IMR-90 (cell line): ENCODE measurements around the gene ZNF274. TPM values are rescaled to one million over a fixed set of nuclear protein-coding genes. Genes with fewer than 3 reads are reported as not detected.

Experiments used
- ATAC-seq: fragments of 200-7000 bp; cut with Tn5 transposase; 2 replicates; pipeline ENCODE4 v1.9.1; 2020; ENCODE audit warnings: low read depth, mild to moderate bottlenecking, moderate library complexity
- BruUV-seq: library from RNA; stranded (reverse); fragments of 400-500 nt; replicated peaks from 2 replicates; lab custom pipeline; 2021; lab: Mats Ljungman, UMichigan
- CTCF ChIA-PET: fragments of 300-600 bp; formaldehyde crosslinking; extraction: SDS; loops from one replicate; lab custom pipeline; 2021; ENCODE audit warnings: antibody characterized with exemption; lab: Yijun Ruan, JAX
- POLR2A ChIA-PET: fragments of 300-600 bp; sonication (Branson Sonifier 250); formaldehyde crosslinking; loops from one replicate; lab custom pipeline; 2022; ENCODE audit warnings: antibody characterized with exemption; ENCODE audit not compliant: unreplicated experiment; lab: Charles Lee
- DNase-seq: peaks from one replicate; pipeline ENCODE4 v3.0.0; 2013
- H2AFZ ChIP-seq: replicated peaks from 2 replicates; pipeline ENCODE3; 2013; ENCODE audit warnings: low read length, mild to moderate bottlenecking; ENCODE audit not compliant: poor library complexity
- H2AK5ac ChIP-seq: 2 replicates; pipeline ENCODE4 v1.6.1; 2013; ENCODE audit warnings: low read depth, low read length, inconsistent platforms
- H2AK9ac ChIP-seq: replicated peaks from 2 replicates; pipeline ENCODE3; 2013; ENCODE audit warnings: mild to moderate bottlenecking, low read depth, low read length, moderate library complexity; ENCODE audit not compliant: poor library complexity
- H2BK120ac ChIP-seq: 2 replicates; pipeline ENCODE4 v1.6.1; 2013; ENCODE audit warnings: low read depth, low read length, inconsistent platforms
- H2BK15ac ChIP-seq: 3 replicates; pipeline ENCODE4 v1.6.1; 2013; ENCODE audit warnings: low read depth, low read length, inconsistent platforms
- H2BK20ac ChIP-seq: 2 replicates; pipeline ENCODE4 v1.6.1; 2013; ENCODE audit warnings: low read depth, mild to moderate bottlenecking, inconsistent platforms, low read length, moderate library complexity
- H2BK5ac ChIP-seq: 2 replicates; pipeline ENCODE4 v1.6.1; 2013; ENCODE audit warnings: mild to moderate bottlenecking, low read depth, low read length, inconsistent platforms; ENCODE audit not compliant: poor library complexity, severe bottlenecking
- H3K14ac ChIP-seq: replicated peaks from 2 replicates; pipeline ENCODE4 v1.6.1; 2013; ENCODE audit warnings: low read depth, low read length, inconsistent platforms
- H3K18ac ChIP-seq: 2 replicates; pipeline ENCODE4 v1.6.1; 2013; ENCODE audit warnings: low read depth, low read length, control low read depth
- H3K23ac ChIP-seq: 2 replicates; pipeline ENCODE4 v1.6.1; 2013; ENCODE audit warnings: low read depth, low read length, inconsistent platforms
- H3K27ac ChIP-seq: 2 replicates; pipeline ENCODE4 v1.5.1; 2013; ENCODE audit warnings: mild to moderate bottlenecking, control low read depth, low read length; ENCODE audit not compliant: insufficient read depth
- H3K27me3 ChIP-seq: 2 replicates; pipeline ENCODE4 v1.6.1; 2013; ENCODE audit warnings: low read length; ENCODE audit not compliant: control insufficient read depth, insufficient read depth
- H3K36me3 ChIP-seq: 2 replicates; pipeline ENCODE4 v1.6.1; 2013; ENCODE audit warnings: low read length, mixed read lengths; ENCODE audit not compliant: control insufficient read depth, insufficient read depth
- H3K4ac ChIP-seq: 2 replicates; pipeline ENCODE4 v1.6.1; 2013; ENCODE audit warnings: low read depth, low read length, inconsistent platforms
- H3K4me1 ChIP-seq: 2 replicates; pipeline ENCODE4 v1.6.1; 2013; ENCODE audit warnings: low read length, mixed read lengths; ENCODE audit not compliant: control insufficient read depth, insufficient read depth
- H3K4me2 ChIP-seq: 2 replicates; pipeline ENCODE4 v1.6.1; 2013; ENCODE audit warnings: low read depth, mild to moderate bottlenecking, control low read depth, low read length, moderate library complexity
- H3K4me3 ChIP-seq: 2 replicates; pipeline ENCODE4 v1.5.1; 2013; ENCODE audit warnings: low read depth, mild to moderate bottlenecking, control low read depth, low read length, moderate library complexity; ENCODE audit not compliant: insufficient read depth
- H3K56ac ChIP-seq: 2 replicates; pipeline ENCODE4 v1.6.1; 2013; ENCODE audit warnings: low read length, inconsistent platforms; ENCODE audit not compliant: insufficient read depth; ENCODE audit errors: extremely low read depth
- H3K79me1 ChIP-seq, 2 experiments: 2 replicates each; pipeline ENCODE4 v1.6.1; 2013; ENCODE audit warnings: low read length in 2 of 2, inconsistent platforms in 1 of 2, low read depth in 1 of 2
- H3K9ac ChIP-seq: 2 replicates; pipeline ENCODE4 v1.6.1; 2013; ENCODE audit warnings: low read depth, low read length, control low read depth
- H3K9me1 ChIP-seq: 2 replicates; pipeline ENCODE4 v1.6.1; 2013; ENCODE audit warnings: low read length, inconsistent platforms; ENCODE audit not compliant: insufficient read depth
- H3K9me3 ChIP-seq: 2 replicates; pipeline ENCODE4 v1.6.1; 2013; ENCODE audit warnings: low read length; ENCODE audit not compliant: control insufficient read depth, insufficient read depth
- H4K20me1 ChIP-seq: 2 replicates; pipeline ENCODE4 v1.6.1; 2013; ENCODE audit warnings: low read length, inconsistent platforms; ENCODE audit not compliant: insufficient read depth
- H4K5ac ChIP-seq: 2 replicates; pipeline ENCODE4 v1.6.1; 2013; ENCODE audit warnings: mild to moderate bottlenecking, low read depth, low read length, control low read depth
- H4K8ac ChIP-seq, 2 experiments: 2 replicates each; pipeline ENCODE4 v1.6.1; 2013; ENCODE audit warnings: low read depth in 2 of 2, low read length in 2 of 2, control low read depth in 1 of 2, inconsistent platforms in 1 of 2
- H4K91ac ChIP-seq: 2 replicates; pipeline ENCODE4 v1.6.1; 2013; ENCODE audit warnings: low read depth, low read length, inconsistent platforms; ENCODE audit not compliant: insufficient read depth
- BHLHE40 ChIP-seq: fragments of 150-350 bp; IDR thresholded peaks from 2 replicates; pipeline ENCODE4 v1.6.1; 2016; ENCODE audit warnings: mild to moderate bottlenecking, low read depth, low read length
- CEBPB ChIP-seq: IDR thresholded peaks from 2 replicates; pipeline ENCODE4 v1.6.1; 2012; ENCODE audit warnings: low read depth, low read length, improper control_type of control experiment
- CHD1 ChIP-seq: IDR thresholded peaks from 2 replicates; pipeline ENCODE4 v1.6.1; 2012; ENCODE audit warnings: low read depth, low read length, improper control_type of control experiment
- ELK1 ChIP-seq: fragments of 150-350 bp; IDR thresholded peaks from 2 replicates; pipeline ENCODE4 v1.6.1; 2016; ENCODE audit warnings: low read depth, mild to moderate bottlenecking, low read length, moderate library complexity, borderline replicate concordance
- FOS ChIP-seq: fragments of 150-350 bp; IDR thresholded peaks from 2 replicates; pipeline ENCODE4 v1.6.1; 2016; ENCODE audit warnings: low read depth, low read length
- MAFK ChIP-seq: IDR thresholded peaks from 2 replicates; pipeline ENCODE4 v1.6.1; 2012; ENCODE audit warnings: low read depth, low read length, improper control_type of control experiment
- MAZ ChIP-seq: IDR thresholded peaks from 2 replicates; pipeline ENCODE4 v1.6.1; 2012; ENCODE audit warnings: low read depth, mild to moderate bottlenecking, low read length, improper control_type of control experiment, moderate library complexity, borderline replicate concordance
- MXI1 ChIP-seq: IDR thresholded peaks from 2 replicates; pipeline ENCODE4 v1.6.1; 2012; ENCODE audit warnings: low read depth, mild to moderate bottlenecking, low read length, moderate library complexity, borderline replicate concordance
- NFE2L2 ChIP-seq: fragments of 150-350 bp; IDR thresholded peaks from 2 replicates; pipeline ENCODE4 v1.6.1; 2016; ENCODE audit warnings: low read depth, mild to moderate bottlenecking, low read length
- POLR2A ChIP-seq: IDR thresholded peaks from 2 replicates; pipeline ENCODE4 v1.6.1; 2012; ENCODE audit warnings: mild to moderate bottlenecking, low read depth, low read length
- RAD21 ChIP-seq: IDR thresholded peaks from 2 replicates; pipeline ENCODE4 v1.6.1; 2012; ENCODE audit warnings: low read length, improper control_type of control experiment
- RCOR1 ChIP-seq: IDR thresholded peaks from 2 replicates; pipeline ENCODE4 v1.6.1; 2012; ENCODE audit warnings: mild to moderate bottlenecking, low read length, improper control_type of control experiment; ENCODE audit not compliant: insufficient replicate concordance
- RFX5 ChIP-seq: IDR thresholded peaks from 2 replicates; pipeline ENCODE4 v1.8.0; 2012; ENCODE audit warnings: low read depth, mild to moderate bottlenecking, low read length, moderate library complexity
- SMC3 ChIP-seq: fragments of 150-350 bp; IDR thresholded peaks from 2 replicates; pipeline ENCODE4 v1.6.1; 2016; ENCODE audit warnings: low read depth, mild to moderate bottlenecking, antibody characterized with exemption, low read length, moderate library complexity
- USF2 ChIP-seq: fragments of 150-350 bp; IDR thresholded peaks from 2 replicates; pipeline ENCODE4 v1.6.1; 2017; ENCODE audit warnings: mild to moderate bottlenecking, antibody characterized with exemption, low read length, low read depth
- WGBS, 2 experiments: methylation state at CpG; one replicate each; pipeline versions ENCODE4 v1.1.5 to v1.1.7; 2013; ENCODE audit warnings: missing lambda C conversion rate in 2 of 2; ENCODE audit not compliant: insufficient read length in 1 of 2; ENCODE audit errors: extremely low coverage in 2 of 2; 5-methylcytosine and 5-hydroxymethylcytosine counted together
- dilution Hi-C: fragments of 300-500 bp; cut with HindIII; formaldehyde crosslinking; loops from one replicate; pipeline ENCODE4 v1.14.3; 2018; ENCODE audit warnings: low sequenced_read_pairs; ENCODE audit not compliant: unreplicated experiment
- in situ Hi-C: fragments of 300-500 bp; cut with MboI; formaldehyde crosslinking; loops from 3 replicates; pipeline ENCODE4 v1.14.3; 2019; ENCODE audit warnings: low sequenced_read_pairs, inconsistent platforms, mixed read lengths
- intact Hi-C: fragments of 100-400 bp; cut with micrococcal nuclease; formaldehyde crosslinking; loops from 2 replicates; pipeline ENCODE4 v1.10.0; 2022
- polyA plus RNA-seq, 3 experiments: library from polyadenylated mRNA; depleted of rRNA; stranded (reverse); fragments of >200 nt; gene quantifications; 2 replicates each; pipeline ENCODE4 v1.2.3, GENCODE V29; 2012; ENCODE audit warnings: low replicate concordance in 1 of 3
- total RNA-seq: library from RNA; depleted of rRNA; stranded (reverse); fragments of >200 nt; gene quantifications from 2 replicates; pipeline ENCODE4 v1.2.3, GENCODE V29; 2012
- TF ChIP-seq, protein P1 (sequence below): conservative IDR thresholded peaks from 2 replicates; pipeline ENCODE4 v1.5.1; 2012; ENCODE audit warnings: mild to moderate bottlenecking, low read depth, low read length, improper control_type of control experiment

The ZNF274 gene
- total and polyA plus RNA-seq, 2 of the 4 experiments (the other 2 are of a cell fraction) = 12.1 to 15.2 TPM

- no peak for TF ChIP-seq MAFK
- TF ChIP-seq MXI1 = no peak
- no peak for TF ChIP-seq SMC3
- no peak for TF ChIP-seq NFE2L2
- no peak for TF ChIP-seq FOS
- TF ChIP-seq RCOR1 = no peak
- no peak for TF ChIP-seq CEBPB
- no peak for TF ChIP-seq BHLHE40
- TF ChIP-seq RFX5 = no peak
- TF ChIP-seq USF2 = no peak
- TF ChIP-seq, protein P1, sequence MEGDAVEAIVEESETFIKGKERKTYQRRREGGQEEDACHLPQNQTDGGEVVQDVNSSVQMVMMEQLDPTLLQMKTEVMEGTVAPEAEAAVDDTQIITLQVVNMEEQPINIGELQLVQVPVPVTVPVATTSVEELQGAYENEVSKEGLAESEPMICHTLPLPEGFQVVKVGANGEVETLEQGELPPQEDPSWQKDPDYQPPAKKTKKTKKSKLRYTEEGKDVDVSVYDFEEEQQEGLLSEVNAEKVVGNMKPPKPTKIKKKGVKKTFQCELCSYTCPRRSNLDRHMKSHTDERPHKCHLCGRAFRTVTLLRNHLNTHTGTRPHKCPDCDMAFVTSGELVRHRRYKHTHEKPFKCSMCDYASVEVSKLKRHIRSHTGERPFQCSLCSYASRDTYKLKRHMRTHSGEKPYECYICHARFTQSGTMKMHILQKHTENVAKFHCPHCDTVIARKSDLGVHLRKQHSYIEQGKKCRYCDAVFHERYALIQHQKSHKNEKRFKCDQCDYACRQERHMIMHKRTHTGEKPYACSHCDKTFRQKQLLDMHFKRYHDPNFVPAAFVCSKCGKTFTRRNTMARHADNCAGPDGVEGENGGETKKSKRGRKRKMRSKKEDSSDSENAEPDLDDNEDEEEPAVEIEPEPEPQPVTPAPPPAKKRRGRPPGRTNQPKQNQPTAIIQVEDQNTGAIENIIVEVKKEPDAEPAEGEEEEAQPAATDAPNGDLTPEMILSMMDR = no peak
- TF ChIP-seq CHD1 = no peak
- TF ChIP-seq MAZ = no peak
- no peak for TF ChIP-seq POLR2A
- no peak for TF ChIP-seq RAD21
- no peak for TF ChIP-seq ELK1
- ATAC-seq = no peak
- POLR2A ChIA-PET = no interaction called here
These were observed 69.3 kb downstream of the ZNF274 start for GRCh38 chr19:58252102-58252685.

More at GRCh38 chr19:58252102-58252685, 69.3 kb downstream of the ZNF274 start:
- BruUV-seq = no TSS peak
- no peak overlapping the region for H3K27ac ChIP-seq
- H4K8ac ChIP-seq = no peak overlapping the region
- no peak overlapping the region for H3K18ac ChIP-seq
- no peak for DNase-seq
- no peak overlapping the region for H3K4me2 ChIP-seq
- H2BK120ac ChIP-seq = no peak overlapping the region
- CTCF ChIA-PET = no interaction called here
- H3K9me3 ChIP-seq = peaks cover 89% of the 10 kb centered on the region
- no peak overlapping the region for H3K14ac ChIP-seq
- H3K9ac ChIP-seq = no peak overlapping the region
- H2AK5ac ChIP-seq = no peak overlapping the region
- H3K4ac ChIP-seq = no peak overlapping the region
- no peak overlapping the region for H2AK9ac ChIP-seq
- 93 to 100% methylated on average over 1 to 2 of the region's 2 CpGs for WGBS, 2 experiments
- no peak overlapping the region for H2BK5ac ChIP-seq
- no peak overlapping the region for H2BK15ac ChIP-seq
- H3K23ac ChIP-seq = no peak overlapping the region
- H2AFZ ChIP-seq = no peak overlapping the region
- H4K5ac ChIP-seq = no peak overlapping the region
- H3K36me3 ChIP-seq = peaks cover 68% of the 10 kb centered on the region
- H3K4me1 ChIP-seq = no peaks in the 10 kb centered on the region
- no peak overlapping the region for H4K91ac ChIP-seq
- intact Hi-C loops (no loop called here), dilution Hi-C loops (no loop called here), in situ Hi-C loops (no loop called here)
- no peak overlapping the region for H2BK20ac ChIP-seq
- no peak overlapping the region for H3K56ac ChIP-seq
- H3K79me1 ChIP-seq = peaks cover 0 to 3% of the 10 kb centered on the region in 2 experiments; a peak in 1 of 4 replicates
- H3K9me1 ChIP-seq = no peaks in the 10 kb centered on the region
- H3K27me3 ChIP-seq = no peaks in the 10 kb centered on the region
- H3K4me3 ChIP-seq = no peak overlapping the region
- H4K20me1 ChIP-seq = no peaks in the 10 kb centered on the region
